OCI-LY3 (cell line): Measurements from ENCODE around the gene SPATS2L.

Source experiments
- EZH2phosphoT487 ChIP-seq: fragments of 200-600 bp; shearing (Covaris generic); IDR thresholded peaks from 2 replicates; pipeline ENCODE4 v1.6.1; 2018; ENCODE audit warnings: antibody characterized with exemption, mixed run types, low read depth
- TF ChIP-seq, protein P1 (sequence below): fragments of 200-600, 300-600 bp; sonication (generic); IDR thresholded peaks from 2 replicates; pipeline ENCODE4 v1.5.1; 2014; ENCODE audit warnings: antibody characterized with exemption, low read length, low read depth

GRCh38 chr2:200393191-200393590 lies 86.7 kb downstream of the SPATS2L start:
- TF ChIP-seq, protein P1, sequence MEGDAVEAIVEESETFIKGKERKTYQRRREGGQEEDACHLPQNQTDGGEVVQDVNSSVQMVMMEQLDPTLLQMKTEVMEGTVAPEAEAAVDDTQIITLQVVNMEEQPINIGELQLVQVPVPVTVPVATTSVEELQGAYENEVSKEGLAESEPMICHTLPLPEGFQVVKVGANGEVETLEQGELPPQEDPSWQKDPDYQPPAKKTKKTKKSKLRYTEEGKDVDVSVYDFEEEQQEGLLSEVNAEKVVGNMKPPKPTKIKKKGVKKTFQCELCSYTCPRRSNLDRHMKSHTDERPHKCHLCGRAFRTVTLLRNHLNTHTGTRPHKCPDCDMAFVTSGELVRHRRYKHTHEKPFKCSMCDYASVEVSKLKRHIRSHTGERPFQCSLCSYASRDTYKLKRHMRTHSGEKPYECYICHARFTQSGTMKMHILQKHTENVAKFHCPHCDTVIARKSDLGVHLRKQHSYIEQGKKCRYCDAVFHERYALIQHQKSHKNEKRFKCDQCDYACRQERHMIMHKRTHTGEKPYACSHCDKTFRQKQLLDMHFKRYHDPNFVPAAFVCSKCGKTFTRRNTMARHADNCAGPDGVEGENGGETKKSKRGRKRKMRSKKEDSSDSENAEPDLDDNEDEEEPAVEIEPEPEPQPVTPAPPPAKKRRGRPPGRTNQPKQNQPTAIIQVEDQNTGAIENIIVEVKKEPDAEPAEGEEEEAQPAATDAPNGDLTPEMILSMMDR = no peak
- no peak for TF ChIP-seq EZH2phosphoT487
